ENCODE results near the gene SOS1.

The SOS1 gene

DNA sequence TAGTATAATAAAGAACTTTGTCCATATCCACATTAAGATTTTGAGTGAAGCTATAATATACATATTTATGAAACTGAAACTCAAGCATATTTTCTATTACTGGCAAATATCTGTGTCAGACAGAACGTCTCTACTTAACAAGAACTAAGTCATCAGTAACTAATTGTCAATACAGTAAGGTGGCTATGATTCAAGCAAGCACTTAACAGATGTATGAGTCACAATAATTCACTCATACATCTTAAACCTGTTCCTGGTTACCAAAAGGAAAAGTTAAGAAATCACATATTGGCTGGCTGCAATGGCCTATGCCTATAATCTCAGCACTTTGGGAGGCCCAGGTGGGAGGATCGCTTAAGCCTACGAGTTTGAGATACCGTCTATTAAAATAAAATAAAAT is 96.0 kb downstream of the SOS1 start:
- DNase-seq (ENCODE audit: low spot score), result no peak

DNA sequence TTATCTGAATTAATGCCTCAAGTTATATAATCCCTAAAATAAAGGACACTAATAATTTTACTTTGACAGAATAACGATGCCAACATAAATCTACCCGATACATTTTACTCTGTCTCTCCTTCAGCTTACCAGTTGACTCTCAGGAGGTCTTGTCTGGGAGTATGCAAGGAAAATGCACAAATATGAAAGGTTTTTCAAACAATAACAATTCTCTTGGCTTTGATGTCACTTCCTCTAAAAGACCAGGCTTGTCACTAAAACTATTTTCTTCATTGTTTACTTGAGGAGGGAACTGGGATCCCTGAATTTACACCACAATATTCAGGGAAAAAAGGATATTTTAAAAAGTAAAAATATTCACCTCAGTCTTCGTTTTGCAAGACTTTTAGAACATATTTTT is 97.2 kb downstream of the SOS1 start:
- no peak for DNase-seq (ENCODE audit: low spot score)

- DNase-seq (ENCODE audit: low spot score), result no peak
Observed at GRCh38 chr2:39022642-39023235, 98.1 kb downstream of the SOS1 start.

DNA sequence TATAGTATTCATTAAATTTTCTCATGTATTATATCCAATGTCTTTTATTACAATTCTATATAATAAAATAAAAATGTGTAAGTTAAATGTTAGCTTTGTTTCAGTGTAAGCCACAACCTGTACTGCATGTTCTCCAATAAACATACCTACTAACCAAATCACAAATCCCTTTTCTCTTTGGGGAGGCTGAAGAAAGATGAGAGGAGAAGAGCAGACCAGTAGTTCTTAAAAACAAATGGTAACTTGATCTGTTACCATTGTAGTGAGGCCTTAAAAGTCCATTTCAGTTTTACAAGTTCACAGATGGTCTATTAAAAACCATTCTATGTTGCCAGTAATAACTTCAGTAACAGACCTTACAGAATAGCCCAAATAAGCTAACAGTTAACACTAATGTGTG is 100.5 kb downstream of the SOS1 start:
- DNase-seq (ENCODE audit: low spot score), result no peak

DNA sequence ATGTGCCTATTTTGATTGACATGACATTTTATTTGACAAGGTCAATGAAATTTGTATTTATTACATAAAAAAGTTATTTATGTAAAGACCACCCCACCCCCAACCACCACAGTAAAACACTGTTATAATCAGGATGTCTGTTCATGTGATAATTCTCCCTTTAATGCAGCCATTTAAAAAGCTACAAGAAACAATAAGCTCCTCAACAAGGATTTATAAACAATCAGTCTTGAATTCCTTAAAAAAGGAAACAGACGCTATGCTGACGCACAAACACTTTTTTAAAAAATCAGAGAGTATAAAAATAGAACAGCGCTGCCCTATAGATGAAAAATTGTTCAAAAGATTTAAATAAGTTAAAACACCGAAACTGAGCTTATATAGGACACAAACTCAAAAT is 102.2 kb downstream of the SOS1 start:
- no peak for DNase-seq (ENCODE audit: low spot score)

DNA sequence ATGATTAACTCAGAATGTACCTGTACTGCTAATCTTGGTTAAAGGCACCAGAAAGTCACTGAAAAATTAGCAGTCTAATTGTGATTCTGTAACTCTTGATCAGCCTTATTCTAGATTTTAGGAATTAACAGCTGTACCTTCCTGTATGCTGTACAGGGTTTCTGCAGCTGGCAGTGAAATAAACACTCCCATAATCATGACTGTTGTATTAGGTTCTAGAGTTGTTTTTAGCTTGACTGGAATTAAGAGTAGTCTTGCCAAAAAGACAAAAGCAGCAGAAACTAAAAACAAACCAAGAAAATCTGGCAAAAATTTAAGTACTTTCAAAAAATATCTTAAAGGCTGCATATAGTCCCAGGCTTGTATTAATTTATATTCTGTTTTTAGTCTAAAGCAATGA is 103.5 kb downstream of the SOS1 start:
- DNase-seq (ENCODE audit: low spot score), result no peak

DNA sequence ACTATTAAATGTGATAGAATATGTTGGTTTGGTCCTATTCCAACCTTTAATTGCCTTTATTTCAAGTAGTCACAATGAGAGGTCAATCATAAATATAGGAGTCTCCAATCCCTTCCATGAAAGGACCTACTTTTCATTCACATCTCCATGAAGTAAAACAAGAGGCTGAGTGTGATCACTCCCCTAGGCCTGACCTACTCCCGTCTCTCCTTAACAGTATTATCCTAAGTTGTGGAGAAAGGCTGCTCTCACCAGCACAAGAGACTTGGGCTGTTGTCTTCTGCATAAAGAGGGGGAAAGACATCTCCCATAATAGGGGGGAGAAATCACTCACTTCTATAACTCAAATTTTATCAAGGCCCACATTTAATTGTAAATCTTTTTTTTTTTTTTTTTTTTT is 105.4 kb downstream of the SOS1 start:
- DNase-seq (ENCODE audit: low spot score), result no peak

GRCh38 chr2:39013871-39014270 is 107.0 kb downstream of the SOS1 start:
- no peak for DNase-seq (ENCODE audit: low spot score)

- no peak for DNase-seq (ENCODE audit: low spot score)
Observed at GRCh38 chr2:39008665-39009064, 112.2 kb downstream of the SOS1 start.

GRCh38 chr2:39007875-39008504 is 112.9 kb downstream of the SOS1 start:
- peak; percentile 1 for DNase-seq (ENCODE audit: low spot score)

- no peak for DNase-seq (ENCODE audit: low spot score)
Observed at GRCh38 chr2:39000552-39000951, 120.3 kb downstream of the SOS1 start.

- no peak for DNase-seq (ENCODE audit: low spot score)
Observed at GRCh38 chr2:38997781-38998180, 123.1 kb downstream of the SOS1 start.

GRCh38 chr2:38991899-38992298 is 129.0 kb downstream of the SOS1 start:
- DNase-seq (ENCODE audit: low spot score), result no peak

DNA sequence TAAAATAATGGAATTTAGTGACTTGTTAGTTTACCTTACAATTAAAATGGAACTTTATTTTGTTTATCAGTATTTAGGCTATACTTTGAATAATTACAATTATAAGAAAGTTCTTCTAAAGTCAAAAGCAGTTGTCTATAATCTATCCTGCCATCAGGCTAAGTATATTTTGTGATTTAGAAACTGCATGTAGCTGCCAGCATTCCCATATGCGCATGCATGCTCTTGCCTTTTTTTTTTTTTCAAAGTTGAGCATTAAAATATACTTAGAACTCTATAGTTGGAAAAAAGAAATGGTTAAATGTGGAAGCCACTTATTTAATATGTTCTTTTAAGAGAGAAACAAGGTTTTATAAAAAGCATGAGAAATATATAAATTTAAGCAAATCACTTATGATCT is 132.1 kb downstream of the SOS1 start:
- DNase-seq (ENCODE audit: low spot score), result no peak

DNA sequence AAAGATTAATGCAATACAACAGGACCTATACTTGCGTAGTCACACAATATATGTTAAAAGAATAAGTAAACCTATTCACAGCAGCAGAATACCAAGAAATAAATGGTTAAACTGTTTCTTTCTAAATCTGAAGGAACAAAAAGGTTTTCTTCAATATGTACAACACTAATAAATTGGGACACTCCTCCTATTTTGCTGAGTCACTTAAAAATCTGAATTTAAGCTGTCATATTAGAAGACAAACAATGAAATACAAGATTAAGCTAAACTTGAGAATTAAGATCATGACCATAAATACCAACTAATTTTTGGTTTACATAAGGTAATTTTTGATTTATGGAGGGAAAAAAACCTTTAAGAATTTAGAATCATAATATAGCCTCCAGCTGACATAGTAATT is 138.4 kb downstream of the SOS1 start:
- no peak for DNase-seq (ENCODE audit: low spot score)

GRCh38 chr2:38981670-38982357 is 139.0 kb downstream of the SOS1 start:
- DNase-seq (ENCODE audit: low spot score), result no peak

- no peak for DNase-seq (ENCODE audit: low spot score)
Observed at GRCh38 chr2:38981003-38981669, 139.7 kb downstream of the SOS1 start.

- no peak for DNase-seq (ENCODE audit: low spot score)
Observed at GRCh38 chr2:38978908-38979307, 141.9 kb downstream of the SOS1 start.

- no peak for DNase-seq (ENCODE audit: low spot score)
Observed at GRCh38 chr2:38978296-38978903, 142.5 kb downstream of the SOS1 start.

DNA sequence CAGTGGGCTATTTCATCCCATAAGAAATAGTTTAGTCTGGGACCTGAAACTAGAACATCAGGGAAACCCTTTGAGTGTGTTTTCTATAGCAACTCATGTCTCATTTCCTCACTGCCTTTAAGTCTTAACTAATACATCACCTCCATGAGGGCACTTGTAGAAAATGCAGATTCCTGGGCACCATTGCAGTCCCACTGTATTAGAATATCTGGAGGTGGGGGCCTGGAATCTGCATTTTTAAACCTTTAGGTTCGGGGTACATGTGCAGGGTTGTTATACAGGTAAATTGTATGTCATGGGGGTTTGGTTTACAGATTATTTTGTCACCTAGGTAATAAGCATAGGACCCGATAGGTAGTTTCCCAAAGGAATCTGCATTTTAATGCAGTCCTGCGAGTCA is 143.8 kb downstream of the SOS1 start:
- no peak for DNase-seq (ENCODE audit: low spot score)

- no peak for DNase-seq (ENCODE audit: low spot score)
Observed at GRCh38 chr2:38975042-38975441, 145.8 kb downstream of the SOS1 start.

DNA sequence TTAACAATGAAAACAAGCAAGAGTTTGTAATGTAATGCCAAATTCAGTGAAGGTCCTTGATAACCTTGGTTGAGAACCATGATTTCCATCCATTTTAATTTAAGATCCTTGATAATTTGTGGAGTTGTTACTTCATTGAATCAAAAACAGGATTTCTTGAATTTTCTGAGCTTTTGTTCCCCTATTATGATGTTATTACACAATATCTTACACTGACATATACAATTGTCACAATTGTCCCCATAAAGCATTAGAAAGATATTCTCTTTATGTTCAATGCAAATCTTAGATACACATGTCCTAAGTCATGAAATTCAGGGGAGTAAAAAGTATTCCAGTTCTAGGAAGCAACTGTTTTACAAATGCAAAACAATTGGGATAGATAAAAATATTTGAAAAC is 147.6 kb downstream of the SOS1 start:
- no peak for DNase-seq (ENCODE audit: low spot score)

DNA sequence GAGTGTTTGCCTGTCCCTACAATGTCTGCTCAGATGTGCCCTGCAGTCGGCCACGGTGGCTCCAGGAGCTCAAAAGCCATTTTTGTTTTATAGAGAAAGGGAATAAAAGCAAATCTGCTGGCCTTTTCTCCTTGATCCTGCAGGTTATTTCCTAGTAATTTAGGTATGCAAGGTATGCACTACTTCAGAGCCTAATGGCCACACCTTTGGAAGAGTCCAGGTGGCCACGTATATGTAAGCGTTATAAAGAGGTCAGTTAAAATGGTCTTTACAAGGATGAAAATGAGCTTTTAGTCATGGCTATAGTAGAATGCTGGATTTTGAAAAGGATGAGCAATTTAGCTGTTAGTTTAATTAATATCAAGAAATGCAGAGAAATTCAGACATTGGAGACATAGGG is 149.5 kb downstream of the SOS1 start:
- no peak for DNase-seq (ENCODE audit: low spot score)
